GM21723 (cell line): ENCODE data around the gene NDUFB3.
"Not testable (repeated sequence)": the region's sequence is repeated elsewhere in the genome, so short reads cannot be mapped to it uniquely, and the experiment has no call there.

ENCODE experiments used
- ATAC-seq: cut with Tn5 transposase; IDR thresholded peaks from one replicate; pipeline ENCODE4 v1.9.1; 2021; ENCODE audit warnings: mild to moderate bottlenecking, moderate library complexity; ENCODE audit not compliant: unreplicated experiment

Gene NDUFB3

DNA sequence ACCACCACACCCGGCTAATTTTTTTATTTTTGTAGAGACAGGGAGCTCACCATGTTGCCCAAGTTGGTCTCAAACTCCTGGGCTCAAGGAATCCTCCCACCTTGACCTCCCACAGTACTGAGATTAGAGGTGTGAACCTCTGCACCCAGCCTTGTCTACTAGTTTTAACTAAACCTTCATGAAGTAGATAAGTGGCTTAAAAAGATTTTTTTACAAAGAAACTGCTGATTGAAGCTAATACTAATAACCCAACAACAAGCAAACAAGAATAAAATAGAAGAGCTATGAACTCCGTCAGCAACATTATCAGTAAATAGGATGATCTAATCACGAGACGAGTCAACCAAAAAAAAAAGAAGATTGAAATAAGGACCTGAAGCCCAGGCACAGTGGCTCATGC lies 18.8 kb downstream of the NDUFB3 start:
- no peak for ATAC-seq

DNA sequence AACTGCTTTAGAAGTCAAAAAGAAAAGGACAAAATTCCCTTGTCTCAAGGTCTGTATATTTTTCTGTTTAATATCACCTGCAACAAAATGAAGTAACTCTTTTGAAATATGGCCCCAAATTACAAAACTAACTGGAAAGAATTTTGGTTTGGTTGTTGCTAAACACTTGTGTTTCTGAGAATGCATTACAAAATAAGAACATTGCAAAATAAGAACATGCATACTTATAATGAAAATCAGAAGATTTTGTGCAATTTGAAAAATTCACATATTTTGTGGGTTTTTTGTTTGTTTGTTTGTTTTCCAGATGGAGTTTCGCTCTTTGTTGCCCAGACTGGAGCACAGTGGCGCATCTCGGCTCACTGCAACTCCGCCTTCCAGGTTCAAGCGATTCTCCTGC lies 21.8 kb downstream of the NDUFB3 start:
- ATAC-seq: no peak

DNA sequence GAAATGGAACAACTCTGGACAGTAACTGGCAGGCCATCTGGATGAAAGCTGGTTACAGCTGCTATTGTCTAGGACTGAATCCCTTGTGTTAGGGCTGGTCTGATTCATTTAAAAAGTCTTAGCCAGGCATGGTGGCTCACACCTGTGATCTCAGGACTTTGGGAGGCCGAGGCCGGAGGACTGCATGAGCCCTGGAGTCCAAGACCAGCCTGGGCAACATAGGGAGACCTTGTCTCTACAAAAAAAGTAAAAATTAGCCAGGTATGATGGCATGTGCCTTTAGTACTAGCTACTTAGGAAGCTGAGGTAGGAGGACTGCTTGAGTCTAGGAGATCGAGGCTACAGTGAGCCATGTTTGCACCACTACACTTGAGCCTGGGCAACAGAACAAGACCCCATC lies 28.7 kb downstream of the NDUFB3 start:
- no peak for ATAC-seq

DNA sequence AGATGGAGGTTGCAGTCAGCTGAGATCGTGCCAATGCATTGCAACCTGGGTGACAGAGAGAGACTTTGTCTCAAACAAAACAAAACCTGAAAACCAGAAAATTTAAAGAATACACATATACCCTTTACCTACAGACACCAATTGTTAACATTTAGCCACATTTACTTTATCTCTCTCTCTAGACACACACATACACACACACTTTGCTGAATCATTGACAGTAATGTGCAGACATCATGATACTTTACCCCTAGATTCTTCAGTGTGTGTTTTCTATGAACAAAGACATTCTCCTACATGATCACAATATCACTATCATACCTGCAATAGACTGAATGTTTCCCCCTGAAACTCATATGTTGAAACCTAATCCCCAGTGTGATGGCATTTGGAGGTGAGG lies 34.0 kb downstream of the NDUFB3 start:
- no peak for ATAC-seq

DNA sequence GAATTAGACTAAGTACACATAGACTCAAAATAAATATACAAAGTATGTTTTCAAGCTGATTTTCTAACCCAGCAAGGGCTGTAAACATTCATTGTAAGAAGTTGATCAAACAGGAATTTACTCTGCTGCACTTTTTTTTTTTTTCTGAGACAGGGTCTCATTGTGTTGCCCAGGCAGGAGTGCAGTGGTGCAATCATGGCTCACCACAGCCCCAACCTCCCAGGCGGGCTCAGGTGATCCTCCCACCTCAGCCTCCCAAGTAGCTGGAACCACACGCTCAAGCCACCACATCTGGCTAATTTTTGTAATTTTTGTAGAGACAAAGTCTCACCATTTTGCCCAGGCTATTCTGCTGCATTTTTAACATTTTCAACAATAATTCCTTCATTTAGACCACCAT lies 35.8 kb downstream of the NDUFB3 start:
- ATAC-seq: no peak

DNA sequence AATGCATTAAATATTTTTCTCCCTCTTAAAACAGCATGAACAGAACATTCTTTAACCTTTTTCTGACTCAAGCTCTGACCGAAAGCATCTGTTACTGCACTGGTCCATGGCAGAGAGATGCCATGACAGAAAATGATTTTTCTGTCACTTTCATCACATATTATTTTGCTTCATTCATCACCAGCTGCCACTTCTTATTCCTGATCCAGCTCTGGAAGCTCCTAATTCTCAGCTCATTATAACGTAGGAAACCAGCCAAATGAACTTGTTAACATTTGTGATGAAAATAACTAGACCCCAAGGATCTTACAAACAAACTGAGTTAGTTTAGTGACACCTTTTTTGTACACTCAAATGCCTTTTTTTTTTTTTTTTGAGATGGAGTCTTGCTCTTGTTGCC lies 36.5 kb downstream of the NDUFB3 start:
- no peak for ATAC-seq

DNA sequence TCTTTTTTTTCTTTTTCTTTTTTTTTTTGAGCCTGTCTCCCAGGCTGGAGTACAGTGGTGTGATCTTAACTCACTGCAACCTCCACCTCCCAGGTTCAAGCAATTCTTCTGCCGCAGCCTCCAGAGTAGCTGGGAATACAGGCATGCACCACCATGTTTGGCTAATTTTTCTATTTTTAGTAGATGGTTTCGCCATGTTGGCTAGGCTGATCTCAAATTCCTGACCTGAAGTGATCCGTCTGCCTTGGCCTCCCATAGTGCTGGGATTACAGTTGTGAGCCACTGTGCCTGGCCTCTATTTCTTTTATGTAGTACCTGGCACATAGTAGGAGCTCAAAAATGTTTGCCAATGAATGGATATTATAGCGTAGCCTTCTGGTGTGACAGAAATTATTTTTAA lies 37.4 kb downstream of the NDUFB3 start:
- ATAC-seq: no peak

DNA sequence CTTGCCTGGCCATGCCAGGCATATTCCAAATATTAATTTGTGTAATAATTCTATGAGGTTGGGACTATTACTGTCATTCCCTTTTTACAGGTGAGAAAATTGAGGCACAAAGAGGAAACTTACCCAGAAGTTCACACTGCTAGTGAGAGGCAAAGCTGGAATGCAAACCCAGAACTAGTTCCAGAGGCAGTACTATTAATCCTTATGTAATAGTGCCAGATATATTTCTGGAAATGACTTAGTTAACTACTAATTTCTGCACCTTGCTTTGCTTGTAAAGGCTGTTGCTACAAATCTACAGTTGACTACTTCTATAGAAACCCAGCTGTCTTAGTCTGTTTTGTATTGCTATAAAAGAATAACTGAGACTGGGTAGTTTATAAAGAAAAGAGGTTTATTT lies 38.8 kb downstream of the NDUFB3 start:
- ATAC-seq: no peak

DNA sequence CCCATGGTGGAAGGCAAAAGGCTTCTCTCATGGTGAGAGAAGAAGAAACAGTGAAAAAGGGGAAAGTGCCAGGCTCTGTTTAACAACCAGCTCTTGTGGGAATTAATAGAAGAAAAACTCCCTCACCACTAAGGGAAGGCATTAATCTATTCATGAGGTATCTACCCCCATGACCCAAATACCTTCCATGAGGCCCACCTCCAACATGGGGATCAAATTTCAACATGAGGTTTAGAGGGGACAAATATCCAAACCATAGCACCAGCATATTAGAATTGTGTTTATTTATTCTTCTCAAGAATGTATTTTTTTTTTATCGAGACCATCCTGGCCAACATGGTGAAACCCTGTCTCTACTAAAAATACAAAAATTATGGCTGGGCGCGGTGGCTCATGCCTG lies 39.3 kb downstream of the NDUFB3 start:
- ATAC-seq: no peak

DNA sequence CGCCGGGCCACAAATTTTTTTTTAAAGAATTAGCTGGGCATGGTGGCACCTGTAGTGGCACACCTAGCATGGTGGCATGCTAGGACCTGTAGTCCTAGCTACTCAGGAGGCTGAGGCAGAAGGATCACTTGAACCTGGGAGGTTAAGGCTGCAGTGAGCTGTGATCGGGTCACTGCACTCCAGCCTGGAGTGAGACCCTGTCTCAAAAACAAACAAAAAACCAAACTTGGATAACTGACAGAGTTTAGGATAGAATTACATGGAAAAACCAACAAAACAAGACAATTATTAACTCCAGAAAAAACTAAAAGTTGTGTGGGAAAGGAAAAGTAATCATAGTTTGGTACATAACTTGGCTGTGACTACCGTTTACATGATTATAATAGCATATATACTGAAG lies 42.5 kb downstream of the NDUFB3 start:
- no peak for ATAC-seq

DNA sequence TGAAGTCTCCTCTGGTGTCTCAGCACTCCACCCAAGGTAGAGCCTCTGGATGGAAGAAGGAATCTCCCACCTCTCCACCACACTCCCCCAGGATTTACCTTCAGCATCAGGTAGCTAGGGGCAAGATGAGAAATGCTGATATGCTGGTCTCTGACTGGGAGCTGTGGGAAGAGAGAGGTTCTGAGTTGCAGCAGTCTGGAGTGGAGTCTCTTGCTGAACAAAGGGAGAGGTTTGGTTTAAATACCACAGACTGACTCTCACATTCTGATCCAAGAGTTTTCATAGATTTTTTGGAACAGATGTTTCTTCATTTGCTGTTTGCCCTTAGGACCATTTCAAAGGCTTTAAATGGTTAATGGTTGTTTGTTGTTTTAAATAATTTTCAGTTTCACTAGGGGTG lies 43.0 kb downstream of the NDUFB3 start:
- no peak for ATAC-seq

DNA sequence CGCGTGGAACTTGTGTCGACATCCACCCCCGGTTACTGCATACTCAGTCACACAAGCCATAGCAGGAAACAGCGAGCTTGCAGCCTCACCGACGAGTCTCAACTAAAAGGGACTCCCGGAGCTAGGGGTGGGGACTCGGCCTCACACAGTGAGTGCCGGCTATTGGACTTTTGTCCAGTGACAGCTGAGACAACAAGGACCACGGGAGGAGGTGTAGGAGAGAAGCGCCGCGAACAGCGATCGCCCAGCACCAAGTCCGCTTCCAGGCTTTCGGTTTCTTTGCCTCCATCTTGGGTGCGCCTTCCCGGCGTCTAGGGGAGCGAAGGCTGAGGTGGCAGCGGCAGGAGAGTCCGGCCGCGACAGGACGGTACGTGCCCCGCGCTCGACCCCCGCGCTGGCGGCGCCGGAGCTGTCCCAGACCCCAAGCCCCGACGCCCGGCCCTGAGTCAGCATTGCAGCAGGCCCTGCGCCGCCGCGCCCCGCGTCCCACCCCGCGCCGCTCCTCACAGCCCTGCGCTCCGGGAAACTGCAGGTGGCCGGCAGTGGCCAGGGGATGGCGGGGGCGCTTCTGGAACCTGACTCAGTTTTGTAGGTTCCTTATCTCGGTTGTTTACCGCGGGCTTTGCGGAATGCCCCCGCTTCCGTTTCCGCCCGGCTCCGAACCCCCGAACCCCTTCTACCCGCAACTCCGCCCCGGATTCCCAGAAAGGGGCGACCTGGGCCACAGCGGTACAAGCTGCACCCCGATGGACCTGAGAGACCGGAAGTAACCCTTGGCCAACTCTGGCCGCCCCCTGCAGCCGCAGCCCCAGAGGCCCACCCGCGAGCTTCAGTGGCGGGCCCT lies 44.5 kb downstream of the NDUFB3 start, which contains the start of gene CFLAR:
Gene CFLAR, plus strand, starts transcription at position 50 of the 844 bp plus-strand sequence. CDS start 13,702 bp downstream, outside the sequence.
- ATAC-seq: peak; percentile 39

DNA sequence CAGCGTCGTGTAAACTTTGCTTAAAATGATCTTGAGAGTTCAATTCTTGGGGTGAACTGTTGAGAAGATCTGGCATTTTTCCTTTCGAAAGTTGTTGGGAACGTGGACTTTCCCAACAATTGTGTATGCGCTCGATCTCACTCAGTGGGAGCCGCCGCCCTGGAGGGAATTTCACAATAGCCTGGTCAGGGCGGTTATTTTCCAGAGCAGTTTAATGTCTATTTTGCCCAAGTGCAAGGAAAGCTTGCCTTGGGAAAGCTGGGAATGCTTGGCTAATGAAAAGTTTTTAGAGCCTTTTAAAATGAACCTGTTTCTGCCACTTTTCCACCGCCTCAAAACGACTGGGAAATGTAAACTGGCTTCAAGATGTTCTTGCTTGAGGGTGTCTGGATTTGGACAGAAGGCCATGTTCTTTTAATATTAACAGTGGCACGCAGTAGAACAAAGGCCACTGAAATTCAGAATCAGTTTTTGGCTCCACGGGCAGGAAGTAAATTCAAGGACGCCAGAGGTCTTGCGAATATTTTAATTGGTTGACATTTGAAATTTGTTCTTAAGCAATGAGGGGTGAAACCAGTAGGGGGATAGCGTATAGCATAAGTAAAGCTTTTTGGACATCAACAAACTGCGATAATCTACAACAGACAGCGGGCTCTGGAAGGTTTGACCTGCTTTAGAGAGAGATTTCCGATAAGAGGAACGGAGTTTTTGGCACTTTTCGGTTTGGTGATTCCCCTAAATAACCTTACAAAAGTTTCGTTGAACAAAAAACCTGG lies 45.3 kb downstream of the NDUFB3 start:
- peak; percentile 17 for ATAC-seq

DNA sequence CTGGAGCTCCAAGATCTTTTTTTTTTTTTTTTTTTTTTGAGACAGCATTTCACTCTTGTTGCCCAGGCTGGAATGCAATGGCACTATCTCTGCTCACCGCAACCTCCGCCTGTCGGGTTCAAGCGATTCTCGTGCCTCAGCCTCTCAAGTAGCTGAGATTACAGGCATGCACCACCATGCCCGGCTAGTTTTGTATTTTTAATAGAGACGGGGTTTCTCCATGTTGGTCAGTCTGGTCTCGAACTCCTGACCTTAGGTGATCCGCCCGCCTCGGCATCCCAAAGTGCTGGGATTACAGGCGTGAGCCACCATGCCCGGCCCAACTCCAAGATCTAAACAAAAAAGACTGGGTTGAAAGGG lies 45.9 kb downstream of the NDUFB3 start:
- ATAC-seq: not testable (repeated sequence)

DNA sequence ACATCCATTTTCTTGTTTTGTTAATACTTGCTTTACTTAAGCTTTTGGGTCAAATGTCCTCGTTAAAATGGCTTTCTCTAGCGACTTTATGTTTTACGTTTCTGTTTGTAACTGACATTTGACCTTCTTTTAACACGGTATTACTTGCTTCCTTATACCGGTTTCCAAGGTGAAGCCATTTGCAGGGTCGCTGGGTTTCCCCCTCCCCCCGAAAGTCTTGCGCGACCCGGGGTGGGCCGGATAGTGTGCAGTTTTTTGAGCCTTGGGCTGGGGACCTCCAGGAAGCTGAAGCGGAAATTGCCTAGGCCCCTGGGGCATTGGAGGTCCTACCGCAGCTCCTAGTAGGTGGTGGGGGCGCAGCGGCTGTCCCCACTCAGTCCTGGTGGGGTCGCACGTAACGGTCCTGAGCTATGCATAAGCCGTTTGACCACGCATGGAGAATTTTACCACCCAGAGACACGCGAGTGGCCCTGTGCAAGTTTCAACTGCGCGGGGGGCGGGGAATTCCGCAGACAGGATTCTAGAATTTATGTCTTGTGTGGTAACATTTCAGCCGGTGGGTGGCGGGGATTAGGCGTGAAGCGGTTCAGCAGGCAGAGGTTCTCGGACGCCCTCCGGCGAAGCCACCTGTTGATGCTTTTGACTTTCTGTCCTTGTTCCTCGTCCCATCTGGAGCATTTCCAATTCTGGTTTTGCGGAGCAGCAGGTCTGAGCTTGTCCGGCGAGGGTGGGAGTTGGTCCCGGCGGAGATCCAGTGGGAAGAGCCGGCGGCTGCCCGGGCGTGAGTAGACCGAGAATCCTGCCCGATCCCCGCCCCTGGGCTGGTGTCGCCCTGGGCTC lies 46.5 kb downstream of the NDUFB3 start:
- peak; percentile 43 for ATAC-seq

DNA sequence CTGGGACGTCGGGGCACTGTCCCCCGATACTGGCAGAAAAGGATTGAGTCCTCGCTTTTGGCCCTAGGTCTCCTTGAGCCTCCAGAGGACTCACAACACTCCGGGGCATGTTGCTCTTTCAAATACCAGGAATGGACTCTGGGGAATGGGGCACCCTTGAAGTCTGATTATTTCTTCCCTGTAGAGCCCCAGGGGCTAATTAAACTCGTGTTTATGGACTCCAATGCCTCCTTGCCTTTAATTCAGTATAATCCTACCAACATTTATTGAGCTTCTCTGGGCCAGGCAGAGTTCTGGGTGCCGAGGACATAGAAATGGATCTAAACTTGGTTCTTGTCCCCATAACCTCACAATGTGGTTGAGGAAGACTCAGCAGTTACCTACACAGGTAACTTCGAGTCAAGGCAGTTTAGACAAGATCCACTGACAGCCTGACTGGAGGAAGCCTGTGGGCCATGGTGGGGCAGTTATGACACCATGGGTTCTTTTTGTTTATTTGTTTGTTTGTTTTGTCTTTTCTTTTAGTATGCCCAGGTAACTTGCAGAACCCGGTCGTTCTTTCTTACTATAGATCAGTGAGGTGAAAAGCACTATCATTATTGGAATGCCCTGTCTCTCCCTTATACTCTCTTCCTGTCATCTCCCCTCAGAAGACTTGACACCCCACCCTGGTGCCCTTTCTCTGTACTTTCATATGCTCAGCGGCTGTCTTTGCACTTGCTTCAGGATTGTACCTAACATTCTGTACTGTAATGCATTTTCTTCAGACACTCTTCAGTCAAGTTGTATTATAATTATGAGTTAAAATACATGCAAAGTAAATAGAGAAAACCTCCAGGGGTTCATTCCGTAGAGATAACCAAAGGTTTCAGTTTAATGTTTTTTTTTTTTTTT lies 47.4 kb downstream of the NDUFB3 start:
- peak; percentile 4 for ATAC-seq

DNA sequence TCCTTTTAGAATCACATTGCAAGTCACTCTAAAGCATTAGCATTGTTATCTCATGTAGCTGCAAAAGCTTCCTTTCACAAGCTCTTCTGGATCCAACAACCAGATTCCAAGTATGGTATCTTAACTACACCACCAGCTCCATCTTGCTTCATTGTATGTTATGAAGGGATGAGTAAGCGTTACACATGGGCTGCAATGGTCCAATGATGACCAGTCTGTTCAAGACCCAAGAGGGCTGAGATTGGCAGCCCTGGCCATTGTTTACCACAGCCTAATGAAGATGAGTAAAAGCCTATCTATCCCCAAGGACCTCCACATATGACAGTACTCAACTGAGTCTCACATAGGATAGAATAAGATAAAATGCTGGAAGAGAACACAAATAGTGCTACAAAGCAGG lies 50.5 kb downstream of the NDUFB3 start:
- no peak for ATAC-seq

DNA sequence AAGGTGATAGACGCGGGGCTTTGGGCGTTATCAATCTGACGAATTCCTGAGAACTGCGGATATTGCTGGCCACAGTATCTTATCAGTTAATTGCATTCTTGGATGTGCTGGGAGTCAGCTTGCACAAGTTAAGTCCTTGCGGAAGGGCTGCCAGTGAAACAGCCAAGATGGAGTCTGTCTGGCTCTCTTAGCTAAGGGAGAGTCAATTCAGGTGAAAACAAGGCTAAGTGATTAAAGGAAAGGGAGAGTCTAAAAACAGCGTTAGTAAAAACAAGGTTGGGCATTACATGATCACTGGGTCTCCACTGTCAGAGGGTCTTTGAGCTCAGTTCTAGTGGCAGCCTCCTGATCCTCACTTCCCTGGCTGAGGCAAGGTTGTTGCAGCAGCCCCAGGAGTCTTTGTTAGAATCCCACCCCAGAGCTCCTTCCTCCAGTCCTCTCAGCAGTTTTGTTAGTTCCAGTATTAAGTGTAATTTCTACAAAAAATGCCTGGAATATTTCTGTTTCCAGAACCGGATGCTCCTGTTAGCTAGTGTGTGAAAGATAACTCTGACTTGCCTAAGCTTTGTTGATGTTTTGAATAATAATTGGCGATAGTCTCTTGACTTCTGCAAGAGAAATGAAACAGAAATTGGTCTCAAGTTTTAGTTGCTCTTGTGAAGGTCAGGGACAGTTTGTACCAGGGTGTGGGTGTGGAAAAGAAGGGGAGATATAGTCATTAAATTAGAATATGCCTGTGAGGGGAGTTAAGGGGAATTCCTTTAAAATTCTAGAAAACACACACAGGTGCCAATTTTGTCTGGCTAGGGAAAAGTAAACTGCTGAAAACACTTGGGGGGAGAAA lies 54.7 kb downstream of the NDUFB3 start:
- ATAC-seq: peak; percentile 28

DNA sequence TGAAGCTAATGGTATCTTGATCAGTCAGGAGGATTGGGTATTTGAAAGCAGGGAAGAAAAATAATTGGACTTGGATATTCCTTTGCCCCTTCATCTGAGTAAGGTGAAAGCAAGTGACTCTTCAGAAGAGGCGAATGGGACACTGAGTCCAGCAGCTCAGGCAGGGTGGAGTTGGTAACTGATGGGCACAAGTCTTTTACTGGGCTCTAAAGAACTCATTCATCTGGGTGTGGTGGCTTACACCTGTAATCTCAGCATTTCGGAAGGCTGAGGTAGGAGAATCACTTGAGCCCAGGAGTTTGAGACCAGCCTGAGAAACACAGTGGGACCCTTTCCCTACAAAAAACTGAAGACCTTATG lies 55.3 kb downstream of the NDUFB3 start:
- no peak for ATAC-seq

DNA sequence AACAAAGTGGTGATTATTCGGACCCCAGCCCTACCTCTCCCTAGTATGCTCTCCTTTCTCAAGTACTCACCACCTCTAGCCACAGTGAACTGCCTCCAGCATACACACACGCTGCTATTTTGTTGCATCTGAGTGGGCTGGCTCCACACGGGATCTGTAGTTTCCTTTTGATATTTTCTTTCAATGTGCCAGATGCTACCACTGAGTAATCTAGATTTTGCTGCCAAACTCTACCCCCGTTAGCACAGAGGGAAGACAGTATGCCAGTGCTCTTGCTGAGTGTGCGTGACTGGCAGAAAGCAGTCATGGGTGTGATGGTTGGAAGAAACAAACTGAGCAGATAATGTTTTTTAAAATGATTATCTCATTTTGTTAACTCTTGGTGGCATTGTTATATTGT lies 55.8 kb downstream of the NDUFB3 start:
- no peak for ATAC-seq
